B cell (primary cell): ENCODE data around the gene DGCR2. TPM values are rescaled to one million over a fixed set of nuclear protein-coding genes. Genes with fewer than 3 reads are reported as not detected.
"Not testable (repeated sequence)": the region's sequence is repeated elsewhere in the genome, so short reads cannot be mapped to it uniquely, and the experiment has no call there.

ENCODE experiments used
- ATAC-seq: fragments of 200-7000 bp; cut with Tn5 transposase; one replicate; pipeline ENCODE4 v1.10.0; 2021; ENCODE audit warnings: low read depth, mild to moderate bottlenecking, moderate number of reproducible peaks, moderate library complexity
- CTCF ChIA-PET: fragments of 350-600 bp; sonication (Branson Sonifier 250); formaldehyde crosslinking; loops from one replicate; lab custom pipeline; 2021; ENCODE audit warnings: antibody characterized with exemption, inconsistent platforms; lab: Charles Lee
- POLR2A ChIA-PET: fragments of 350-600 bp; sonication (Branson Sonifier 250); formaldehyde crosslinking; loops from one replicate; lab custom pipeline; 2021; ENCODE audit warnings: antibody characterized with exemption; lab: Charles Lee
- DNase-seq: peaks from one replicate; pipeline ENCODE4 v3.0.0; 2013
- H2AFZ ChIP-seq: 2 replicates; pipeline ENCODE4 v1.6.1; 2012; ENCODE audit warnings: mild to moderate bottlenecking, low read depth, low read length; ENCODE audit not compliant: insufficient read depth, poor library complexity, severe bottlenecking
- H3K27ac ChIP-seq, 2 donors: 1 replicate in 1 of 2; 2 replicates in 1 of 2; pipeline ENCODE4 v1.5.1; 2012 to 2013; ENCODE audit warnings: low read length in 2 of 2, mild to moderate bottlenecking in 2 of 2, moderate library complexity in 1 of 2
- H3K27me3 ChIP-seq, 4 experiments: fragments of 200-600 bp in 1 of 4; sonication (generic) in 1 of 4; replicated peaks in 1 of 4; 1 replicate in 2 of 4; 2 replicates in 2 of 4; pipeline versions ENCODE4 v1.6.1 to v1.7.0; 2013 to 2016; ENCODE audit warnings: low read length in 3 of 4, mild to moderate bottlenecking in 2 of 4, mixed read lengths in 1 of 4, moderate library complexity in 1 of 4; ENCODE audit not compliant: insufficient read depth in 4 of 4, control insufficient read depth in 3 of 4; ENCODE audit errors: control extremely low read depth in 1 of 4
- H3K36me3 ChIP-seq, 2 experiments: replicated peaks in 1 of 2; 1 replicate in 1 of 2; 2 replicates in 1 of 2; pipeline versions ENCODE4 v1.6.1 to v1.7.1; 2013; ENCODE audit warnings: low read length in 1 of 2; ENCODE audit not compliant: insufficient read depth in 2 of 2, control insufficient read depth in 1 of 2; ENCODE audit errors: control extremely low read depth in 1 of 2, extremely low read depth in 1 of 2
- H3K4me1 ChIP-seq, 2 donors: fragments of 200-600 bp in 1 of 2; sonication (generic) in 1 of 2; 1 replicate in 1 of 2; 2 replicates in 1 of 2; pipeline versions ENCODE4 v1.5.1 to v1.6.1; 2013 to 2017; ENCODE audit warnings: low read length in 2 of 2; ENCODE audit not compliant: control insufficient read depth in 2 of 2, insufficient read depth in 2 of 2
- H3K4me2 ChIP-seq: replicated peaks from 2 replicates; pipeline ENCODE3; 2012; ENCODE audit warnings: mild to moderate bottlenecking, low read depth, low read length; ENCODE audit not compliant: poor library complexity, severe bottlenecking
- H3K4me3 ChIP-seq, 5 experiments: fragments of 200-600 bp in 1 of 5; sonication (generic) in 1 of 5; 1 replicate in 3 of 5; 2 replicates in 2 of 5; pipeline versions ENCODE4 v1.5.1 to v1.7.0; 2011 to 2016; ENCODE audit warnings: low read length in 4 of 5, mild to moderate bottlenecking in 4 of 5, low read depth in 2 of 5, control low read depth in 1 of 5, moderate library complexity in 1 of 5; ENCODE audit not compliant: insufficient read depth in 1 of 5; ENCODE audit errors: control extremely low read depth in 1 of 5, extremely low read depth in 1 of 5
- H3K79me2 ChIP-seq: fragments of 200-600 bp; sonication (generic); one replicate; pipeline ENCODE4 v1.6.0; 2016; ENCODE audit warnings: low read length; ENCODE audit not compliant: control insufficient read depth, insufficient read depth
- H3K9ac ChIP-seq: fragments of 200-600 bp; sonication (generic); 2 replicates; pipeline ENCODE4 v1.6.1; 2017; ENCODE audit warnings: mild to moderate bottlenecking, low read length, moderate library complexity
- H3K9me3 ChIP-seq, 3 donors: one replicate each; pipeline versions ENCODE4 v1.6.1 to v1.7.1; 2013; ENCODE audit warnings: low read length in 2 of 3; ENCODE audit not compliant: control insufficient read depth in 2 of 3, insufficient read depth in 1 of 3; ENCODE audit errors: control extremely low read depth in 1 of 3
- H4K20me1 ChIP-seq: 2 replicates; pipeline ENCODE4 v1.6.0; 2012; ENCODE audit warnings: mild to moderate bottlenecking, low read length; ENCODE audit not compliant: insufficient read depth, control insufficient read depth, poor library complexity, severe bottlenecking
- H3K27ac Mint-ChIP-seq: one replicate; pipeline ENCODE4 v1.8.0; 2021; ENCODE audit warnings: mixed read lengths
- H3K27me3 Mint-ChIP-seq: one replicate; pipeline ENCODE4 v1.8.0; 2021; ENCODE audit warnings: mixed read lengths
- H3K4me1 Mint-ChIP-seq: one replicate; pipeline ENCODE4 v1.8.0; 2021; ENCODE audit warnings: mixed read lengths
- H3K4me3 Mint-ChIP-seq: one replicate; pipeline ENCODE4 v1.8.0; 2021; ENCODE audit warnings: mixed read lengths
- H3K9me3 Mint-ChIP-seq: one replicate; pipeline ENCODE4 v1.8.0; 2022; ENCODE audit warnings: mixed read lengths; ENCODE audit not compliant: insufficient read depth
- WGBS: methylation state at CpG from one replicate; pipeline ENCODE4 v1.1.5; 2013; ENCODE audit warnings: missing lambda C conversion rate; ENCODE audit not compliant: insufficient coverage; 5-methylcytosine and 5-hydroxymethylcytosine counted together
- intact Hi-C: fragments of 100-400 bp; cut with micrococcal nuclease; formaldehyde crosslinking; loops from one replicate; pipeline ENCODE4 v1.10.0; 2022
- polyA plus RNA-seq: library from polyadenylated mRNA; depleted of rRNA; stranded (reverse); fragments of >200 nt; gene quantifications from 2 replicates; pipeline ENCODE4 v1.2.3, GENCODE V29; 2012
- total RNA-seq, 2 donors: library from RNA; stranded (reverse); fragments of 120-200 nt in 1 of 2; gene quantifications; 1 replicate in 1 of 2; 2 replicates in 1 of 2; pipeline versions ENCODE4 v1.2.3 to v1.2.4, GENCODE V29; 2013 to 2022

DGCR2 gene
- total and polyA plus RNA-seq, 2 donors (not counting 1 experiment from before 2014, with no cell fraction given) = 28.8 to 49.5 TPM

- peaks cover 0 to 19% (median 0%) of the 10 kb centered on the region in 4 experiments for H3K27me3 ChIP-seq
- H3K36me3 ChIP-seq, H3K79me2 ChIP-seq, H3K27ac ChIP-seq, H3K9me3 ChIP-seq, H3K4me3 Mint-ChIP-seq, H3K27ac Mint-ChIP-seq, DNase-seq, H3K4me3 ChIP-seq, intact Hi-C loops, ATAC-seq, H4K20me1 ChIP-seq, H3K4me1 ChIP-seq, H3K9me3 Mint-ChIP-seq, POLR2A ChIA-PET, CTCF ChIA-PET, H3K4me1 Mint-ChIP-seq, H3K9ac ChIP-seq, H2AFZ ChIP-seq, H3K4me2 ChIP-seq: not testable (repeated sequence)
- H3K27me3 Mint-ChIP-seq = peaks cover 20% of the 10 kb centered on the region
- no CpG with 5 or more reads among the region's 11 CpGs for WGBS
Measured at GRCh38 chr22:19026080-19026479, 96.1 kb downstream of the DGCR2 start.

- H3K9me3 Mint-ChIP-seq, CTCF ChIA-PET, H3K36me3 ChIP-seq, H2AFZ ChIP-seq, DNase-seq, POLR2A ChIA-PET, H3K4me3 ChIP-seq, H3K27ac Mint-ChIP-seq, H3K27ac ChIP-seq, H3K4me1 Mint-ChIP-seq, H3K79me2 ChIP-seq, H3K4me1 ChIP-seq, H3K9ac ChIP-seq, H3K9me3 ChIP-seq, H3K4me2 ChIP-seq, H4K20me1 ChIP-seq, H3K4me3 Mint-ChIP-seq, ATAC-seq, intact Hi-C loops: not testable (repeated sequence)
- peaks cover 14% of the 10 kb centered on the region for H3K27me3 Mint-ChIP-seq
- peaks cover 0 to 16% (median 0%) of the 10 kb centered on the region in 4 experiments for H3K27me3 ChIP-seq
- WGBS = 93% methylated on average over 2 of the region's 4 CpGs
Measured at GRCh38 chr22:19024956-19025489, 97.2 kb downstream of the DGCR2 start.

GRCh38 chr22:19023931-19024330 lies 98.3 kb downstream of the DGCR2 start:
- intact Hi-C loops, H3K4me2 ChIP-seq, H2AFZ ChIP-seq, H3K4me1 Mint-ChIP-seq, H3K4me1 ChIP-seq, H3K9ac ChIP-seq, H3K4me3 ChIP-seq, DNase-seq, H3K79me2 ChIP-seq, CTCF ChIA-PET, H3K27ac ChIP-seq, H4K20me1 ChIP-seq, H3K4me3 Mint-ChIP-seq, H3K9me3 ChIP-seq, H3K27ac Mint-ChIP-seq, H3K9me3 Mint-ChIP-seq, ATAC-seq, POLR2A ChIA-PET, H3K36me3 ChIP-seq: not testable (repeated sequence)
- H3K27me3 Mint-ChIP-seq = peaks cover 17% of the 10 kb centered on the region
- WGBS = 100% methylated on average over 1 of the region's 10 CpGs
- H3K27me3 ChIP-seq = peaks cover 0 to 13% (median 0%) of the 10 kb centered on the region in 4 experiments
